ENCODE results near the gene ASCC3.
"Not testable (repeated sequence)": the region's sequence is repeated elsewhere in the genome, so short reads cannot be mapped to it uniquely, and the experiment has no call there.

ASCC3 gene

GRCh38 chr6:100803264-100804045 is 77.7 kb downstream of the ASCC3 start:
- DNase-seq: no peak

GRCh38 chr6:100801036-100801435 is 80.1 kb downstream of the ASCC3 start:
- DNase-seq: no peak

GRCh38 chr6:100796049-100796823 is 84.9 kb downstream of the ASCC3 start:
- no peak for DNase-seq

GRCh38 chr6:100790084-100790483 is 91.0 kb downstream of the ASCC3 start:
- no peak for DNase-seq

- no peak for DNase-seq
These were observed 95.1 kb downstream of the ASCC3 start for GRCh38 chr6:100785982-100786381.

GRCh38 chr6:100780648-100781047 is 100.5 kb downstream of the ASCC3 start:
- DNase-seq: no peak

- DNase-seq: no peak
These were observed 105.5 kb downstream of the ASCC3 start for GRCh38 chr6:100775667-100776066.

GRCh38 chr6:100774681-100775080 is 106.4 kb downstream of the ASCC3 start:
- DNase-seq: no peak

- no peak for DNase-seq
These were observed 112.2 kb downstream of the ASCC3 start for GRCh38 chr6:100768816-100769351.

- no peak for DNase-seq
These were observed 117.4 kb downstream of the ASCC3 start for GRCh38 chr6:100763617-100764241.

- no peak for DNase-seq
These were observed 119.3 kb downstream of the ASCC3 start for GRCh38 chr6:100761841-100762240.

GRCh38 chr6:100758386-100758785 is 122.7 kb downstream of the ASCC3 start:
- DNase-seq: not testable (repeated sequence)

- no peak for DNase-seq
These were observed 127.7 kb downstream of the ASCC3 start for GRCh38 chr6:100753421-100753820.

GRCh38 chr6:100751590-100751989 is 129.5 kb downstream of the ASCC3 start:
- no peak for DNase-seq

- no peak for DNase-seq
These were observed 135.6 kb downstream of the ASCC3 start for GRCh38 chr6:100745419-100746041.

GRCh38 chr6:100740439-100740838 is 140.7 kb downstream of the ASCC3 start:
- no peak for DNase-seq

GRCh38 chr6:100737720-100738119 is 143.4 kb downstream of the ASCC3 start:
- not testable (repeated sequence) for DNase-seq

- DNase-seq: no peak
These were observed 149.7 kb downstream of the ASCC3 start for GRCh38 chr6:100731411-100731810.

- DNase-seq: no peak
These were observed 150.8 kb downstream of the ASCC3 start for GRCh38 chr6:100730001-100730980.

- no peak for DNase-seq
These were observed 154.5 kb downstream of the ASCC3 start for GRCh38 chr6:100726666-100727065.

GRCh38 chr6:100724696-100725095 is 156.4 kb downstream of the ASCC3 start:
- no peak for DNase-seq

- DNase-seq: no peak
These were observed 156.9 kb downstream of the ASCC3 start for GRCh38 chr6:100724222-100724621.
